ENCODE data around the gene RNF212B. TPM values are rescaled to one million over a fixed set of nuclear protein-coding genes. Genes with fewer than 3 reads are reported as not detected.

The RNF212B gene
- total RNA-seq, 4 donors from 2014 or later = not detected

- no peaks in the 10 kb centered on the region for H3K9me3 ChIP-seq
- peaks cover 0 to 37% (median 4%) of the 10 kb centered on the region in 4 donors for H3K4me1 ChIP-seq
- peak within 1 kb of the TSS; percentile 77 to 89 (median 85) for H3K27ac ChIP-seq
- peaks cover 0 to 36% (median 0%) of the 10 kb centered on the region in 3 donors for H3K36me3 ChIP-seq
- H3K4me3 ChIP-seq = peak within 1 kb of the TSS; percentile 53 to 75 (median 62)
- no peaks in the 10 kb centered on the region for H3K27me3 ChIP-seq
- peak; percentile 78 to 95 (median 93) for DNase-seq
- TF ChIP-seq POLR2A (IDR thresholded peaks at IDR 0.05) (peak; percentile 57 to 81), CTCF (IDR thresholded peaks at IDR 0.05) (no peak)
Measured at GRCh38 chr14:23306412-23307145, 68.8 kb downstream of the RNF212B start, which contains the start of gene BCL2L2. TSS of gene BCL2L2 (plus strand) at chr14:23306833. CDS start at chr14:23307768, 935 bp downstream.

- Histone ChIP-seq H3K9me3 (no peaks in the 10 kb centered on the region), H3K4me3 (peak overlapping the region; percentile 53 to 75 (median 62)), H3K27me3 (no peaks in the 10 kb centered on the region), H3K27ac (peak overlapping the region; percentile 77 to 89 (median 85)), H3K4me1 (peaks cover 0 to 37% (median 4%) of the 10 kb centered on the region in 4 donors), H3K36me3 (peaks cover 0 to 36% (median 0%) of the 10 kb centered on the region in 3 donors)
- no peak for TF ChIP-seq CTCF (IDR thresholded peaks at IDR 0.05)
- no peak for TF ChIP-seq POLR2A (IDR thresholded peaks at IDR 0.05)
- DNase-seq = no peak
Measured at GRCh38 chr14:23307146-23307530, 69.4 kb downstream of the RNF212B start.

GRCh38 chr14:23307687-23308644 lies 70.2 kb downstream of the RNF212B start:
- Histone ChIP-seq H3K27me3 (no peaks in the 10 kb centered on the region), H3K36me3 (peaks cover 0 to 36% (median 0%) of the 10 kb centered on the region in 3 donors), H3K27ac (no peak overlapping the region), H3K4me1 (peaks cover 0 to 37% (median 4%) of the 10 kb centered on the region in 4 donors), H3K4me3 (peak overlapping the region in 2 of 4 donors; percentile 69 to 75), H3K9me3 (no peaks in the 10 kb centered on the region)
- no peak for DNase-seq
- TF ChIP-seq POLR2A (IDR thresholded peaks at IDR 0.05) = no peak
- TF ChIP-seq CTCF (IDR thresholded peaks at IDR 0.05) = no peak

GRCh38 chr14:23308721-23309445 lies 71.1 kb downstream of the RNF212B start:
- no peak for DNase-seq
- Histone ChIP-seq H3K27ac (no peak overlapping the region), H3K27me3 (no peaks in the 10 kb centered on the region), H3K9me3 (no peaks in the 10 kb centered on the region), H3K36me3 (peaks cover 0 to 36% (median 0%) of the 10 kb centered on the region in 3 donors), H3K4me1 (peaks cover 0 to 37% (median 4%) of the 10 kb centered on the region in 4 donors), H3K4me3 (peak overlapping the region in 1 of 4 donors; percentile 69)
- no peak for TF ChIP-seq POLR2A (IDR thresholded peaks at IDR 0.05)
- TF ChIP-seq CTCF (IDR thresholded peaks at IDR 0.05) = no peak

GRCh38 chr14:23310546-23310945 lies 72.8 kb downstream of the RNF212B start:
- peaks cover 0 to 36% (median 0%) of the 10 kb centered on the region in 3 donors for H3K36me3 ChIP-seq
- DNase-seq = no peak
- H3K9me3 ChIP-seq = no peaks in the 10 kb centered on the region
- no peaks in the 10 kb centered on the region for H3K27me3 ChIP-seq
- no peak overlapping the region for H3K4me3 ChIP-seq
- no peak overlapping the region for H3K27ac ChIP-seq
- no peak for TF ChIP-seq POLR2A (IDR thresholded peaks at IDR 0.05)
- no peak for TF ChIP-seq CTCF (IDR thresholded peaks at IDR 0.05)
- H3K4me1 ChIP-seq = peaks cover 0 to 36% (median 4%) of the 10 kb centered on the region in 4 donors

Data from Peyer's patch (tissue), 4 donors.